SK-N-SH treated with all-trans-retinoic acid at 6 μM for 48 hours (cell line): Measurements from ENCODE around the gene FDPS.
A peak's percentile ranks its signal among the peaks of the same experiment; 100 is the strongest.

Experiments used
- ATAC-seq: fragments of 200-7000 bp; cut with Tn5 transposase; 3 replicates; pipeline ENCODE4 v1.9.1; 2020; ENCODE audit warnings: mild to moderate bottlenecking, moderate library complexity
- ARNTL ChIP-seq: fragments of 450-650 bp; formaldehyde crosslinking; IDR thresholded peaks from 2 replicates; pipeline ENCODE4 v1.5.0; 2020; ENCODE audit warnings: low read depth, mild to moderate bottlenecking, moderate library complexity, borderline replicate concordance
- BACH2 ChIP-seq: fragments of 250-450 bp; sonication (Bioruptor Pico); IDR thresholded peaks from 2 replicates; pipeline ENCODE4 v1.9.0; 2021; ENCODE audit warnings: mild to moderate bottlenecking, borderline replicate concordance
- CREB5 ChIP-seq: fragments of 250-450 bp; sonication (Bioruptor Pico); IDR thresholded peaks from 2 replicates; pipeline ENCODE4 v1.5.1; 2020; ENCODE audit warnings: low read depth, mild to moderate bottlenecking, moderate library complexity
- CSDC2 ChIP-seq: fragments of 250-450 bp; sonication (Bioruptor Pico); IDR thresholded peaks from 2 replicates; pipeline ENCODE4 v1.5.0; 2020; ENCODE audit warnings: mild to moderate bottlenecking, moderate library complexity
- ESRRG ChIP-seq: fragments of 250-450 bp; sonication (Bioruptor Pico); IDR thresholded peaks from 2 replicates; pipeline ENCODE4 v1.6.1; 2021; ENCODE audit warnings: mild to moderate bottlenecking
- GLIS3 ChIP-seq: fragments of 250-450 bp; sonication (Bioruptor Pico); IDR thresholded peaks from 2 replicates; pipeline ENCODE4 v1.5.0; 2020; ENCODE audit warnings: mild to moderate bottlenecking, moderate library complexity
- ISL1 ChIP-seq: fragments of 250-450 bp; sonication (Bioruptor Pico); IDR thresholded peaks from 2 replicates; pipeline ENCODE4 v2.1.2; 2022; ENCODE audit warnings: mild to moderate bottlenecking, moderate library complexity
- OSR1 ChIP-seq: fragments of 250-450 bp; sonication (Bioruptor Pico); IDR thresholded peaks from 2 replicates; pipeline ENCODE4 v1.8.0; 2022; ENCODE audit warnings: moderate library complexity, mild to moderate bottlenecking, inconsistent platforms
- PATZ1 ChIP-seq: fragments of 250-450 bp; sonication (Bioruptor Pico); IDR thresholded peaks from 2 replicates; pipeline ENCODE4 v1.8.0; 2020; ENCODE audit warnings: mild to moderate bottlenecking, moderate library complexity, borderline replicate concordance
- POU6F1 ChIP-seq: fragments of 250-450 bp; sonication (Bioruptor Pico); IDR thresholded peaks from 2 replicates; pipeline ENCODE4 v1.8.0; 2021; ENCODE audit warnings: low read depth, mild to moderate bottlenecking, moderate library complexity, borderline replicate concordance
- PPARA ChIP-seq: fragments of 250-450 bp; sonication (Bioruptor Pico); IDR thresholded peaks from 2 replicates; pipeline ENCODE4 v1.5.0; 2020; ENCODE audit warnings: mild to moderate bottlenecking, borderline replicate concordance
- TCF4 ChIP-seq: fragments of 250-450 bp; sonication (Bioruptor Pico); IDR thresholded peaks from 2 replicates; pipeline ENCODE4 v1.8.0; 2021; ENCODE audit warnings: mild to moderate bottlenecking, moderate library complexity, borderline replicate concordance
- TOX ChIP-seq: fragments of 250-450 bp; sonication (Bioruptor Pico); IDR thresholded peaks from 2 replicates; pipeline ENCODE4 v1.8.0; 2021; ENCODE audit warnings: mild to moderate bottlenecking, moderate library complexity, borderline replicate concordance
- ZC3H10 ChIP-seq: fragments of 250-450 bp; sonication (Bioruptor Pico); IDR thresholded peaks from 2 replicates; pipeline ENCODE4 v1.5.1; 2021; ENCODE audit warnings: mild to moderate bottlenecking, moderate library complexity
- ZFP3 ChIP-seq: fragments of 250-450 bp; sonication (Bioruptor Pico); IDR thresholded peaks from 2 replicates; pipeline ENCODE4 v1.5.0; 2020; ENCODE audit warnings: mild to moderate bottlenecking, moderate library complexity
- ZFP30 ChIP-seq: fragments of 450-650 bp; formaldehyde crosslinking; IDR thresholded peaks from 2 replicates; pipeline ENCODE4 v1.5.0; 2022; ENCODE audit warnings: mild to moderate bottlenecking, moderate library complexity
- ZNF565 ChIP-seq: fragments of 450-650 bp; formaldehyde crosslinking; conservative IDR thresholded peaks from 2 replicates; pipeline ENCODE4 v1.5.0; 2020; ENCODE audit warnings: low read depth, mild to moderate bottlenecking, moderate library complexity
- ZNF70 ChIP-seq: fragments of 450-650 bp; formaldehyde crosslinking; IDR thresholded peaks from 2 replicates; pipeline ENCODE4 v1.5.0; 2020; ENCODE audit warnings: mild to moderate bottlenecking, moderate library complexity
- TF ChIP-seq, protein P1 (sequence below): fragments of 250-450 bp; sonication (Bioruptor Pico); IDR thresholded peaks from 2 replicates; pipeline ENCODE4 v1.5.1; 2021; ENCODE audit warnings: mild to moderate bottlenecking, moderate library complexity

The FDPS gene

DNA sequence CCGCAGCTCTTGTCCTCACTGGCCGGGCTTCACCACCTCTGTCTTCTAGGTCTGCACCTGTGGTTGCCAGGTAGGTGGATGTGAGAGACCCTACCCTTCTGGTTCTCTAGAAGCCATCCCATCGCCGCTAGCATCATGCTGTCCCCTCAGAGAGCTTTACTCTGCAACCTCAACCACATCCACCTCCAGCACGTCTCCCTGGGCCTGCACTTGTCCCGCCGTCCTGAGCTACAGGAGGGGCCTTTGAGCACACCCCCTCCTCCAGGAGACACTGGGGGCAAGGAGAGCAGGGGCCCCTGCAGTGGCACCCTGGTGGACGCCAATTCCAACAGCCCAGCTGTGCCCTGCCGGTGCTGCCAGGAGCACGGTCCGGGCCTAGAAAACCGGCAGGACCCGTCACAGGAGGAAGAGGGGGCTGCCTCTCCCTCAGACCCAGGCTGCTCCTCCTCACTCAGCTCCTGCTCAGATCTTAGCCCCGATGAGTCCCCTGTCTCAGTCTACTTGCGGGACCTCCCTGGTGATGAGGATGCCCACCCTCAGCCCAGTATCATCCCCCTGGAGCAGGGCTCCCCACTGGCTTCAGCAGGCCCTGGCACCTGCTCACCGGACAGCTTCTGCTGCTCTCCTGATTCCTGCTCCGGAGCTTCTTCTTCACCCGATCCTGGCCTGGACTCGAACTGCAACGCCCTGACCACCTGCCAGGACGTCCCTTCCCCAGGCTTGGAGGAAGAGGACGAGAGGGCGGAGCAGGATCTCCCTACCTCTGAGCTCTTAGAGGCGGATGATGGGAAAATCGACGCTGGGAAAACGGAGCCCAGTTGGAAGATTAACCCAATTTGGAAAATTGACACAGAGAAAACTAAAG, 13.2 kb downstream of the FDPS start:
- no peak for TF ChIP-seq ZFP3
- TF ChIP-seq TCF4 (CRISPR knock-in tag) = no peak
- TF ChIP-seq ZC3H10 (CRISPR knock-in tag) = no peak
- no peak for TF ChIP-seq ISL1
- TF ChIP-seq, protein P1, sequence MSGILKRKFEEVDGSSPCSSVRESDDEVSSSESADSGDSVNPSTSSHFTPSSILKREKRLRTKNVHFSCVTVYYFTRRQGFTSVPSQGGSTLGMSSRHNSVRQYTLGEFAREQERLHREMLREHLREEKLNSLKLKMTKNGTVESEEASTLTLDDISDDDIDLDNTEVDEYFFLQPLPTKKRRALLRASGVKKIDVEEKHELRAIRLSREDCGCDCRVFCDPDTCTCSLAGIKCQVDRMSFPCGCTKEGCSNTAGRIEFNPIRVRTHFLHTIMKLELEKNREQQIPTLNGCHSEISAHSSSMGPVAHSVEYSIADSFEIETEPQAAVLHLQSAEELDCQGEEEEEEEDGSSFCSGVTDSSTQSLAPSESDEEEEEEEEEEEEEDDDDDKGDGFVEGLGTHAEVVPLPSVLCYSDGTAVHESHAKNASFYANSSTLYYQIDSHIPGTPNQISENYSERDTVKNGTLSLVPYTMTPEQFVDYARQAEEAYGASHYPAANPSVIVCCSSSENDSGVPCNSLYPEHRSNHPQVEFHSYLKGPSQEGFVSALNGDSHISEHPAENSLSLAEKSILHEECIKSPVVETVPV (CRISPR knock-in tag) = no peak
- no peak for TF ChIP-seq PATZ1 (CRISPR knock-in tag)
- ATAC-seq = no peak

- TF ChIP-seq ZC3H10 (CRISPR knock-in tag) = no peak
- no peak for TF ChIP-seq ZNF565
- no peak for TF ChIP-seq PATZ1 (CRISPR knock-in tag)
- TF ChIP-seq TOX = no peak
- TF ChIP-seq CSDC2 (CRISPR knock-in tag) = no peak
- TF ChIP-seq ARNTL (CRISPR knock-in tag) = no peak
- no peak for TF ChIP-seq ZNF70 (CRISPR knock-in tag)
- no peak for TF ChIP-seq ESRRG
- no peak for TF ChIP-seq ZFP30 (CRISPR knock-in tag)
- TF ChIP-seq OSR1 (CRISPR knock-in tag) = no peak
- ATAC-seq = no peak
These were observed 13.9 kb downstream of the FDPS start for GRCh38 chr1:155322571-155322952.

GRCh38 chr1:155322953-155323728, 14.5 kb downstream of the FDPS start:
- peak; percentile 52 for ATAC-seq
- TF ChIP-seq ZFP3 = no peak

DNA sequence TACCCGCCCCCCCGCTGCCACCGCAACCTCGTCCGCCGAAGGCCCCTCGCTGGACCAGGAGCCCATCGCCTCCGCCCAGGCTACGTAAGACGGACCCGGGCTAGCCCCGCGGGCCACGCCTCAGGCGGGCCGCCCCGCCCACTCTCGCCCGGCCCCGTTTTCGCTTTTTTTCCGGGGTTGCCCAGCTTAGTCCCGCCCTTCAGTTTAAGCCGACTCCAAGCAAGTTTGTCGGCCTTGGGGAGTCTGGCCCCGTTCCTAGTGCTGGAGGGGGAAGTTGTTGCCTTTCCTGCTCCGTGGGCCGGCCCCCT, 15.0 kb downstream of the FDPS start:
- ATAC-seq = peak; percentile 63
- TF ChIP-seq ARNTL (CRISPR knock-in tag) (no peak), BACH2 (CRISPR knock-in tag) (no peak), ZNF70 (CRISPR knock-in tag) (no peak), CREB5 (CRISPR knock-in tag) (no peak), PPARA (CRISPR knock-in tag) (no peak), ZNF565 (no peak), PATZ1 (CRISPR knock-in tag) (no peak), POU6F1 (CRISPR knock-in tag) (no peak), ZFP30 (CRISPR knock-in tag) (no peak), ESRRG (no peak), GLIS3 (CRISPR knock-in tag) (no peak), TCF4 (CRISPR knock-in tag) (no peak)
- TF ChIP-seq, protein P1 (CRISPR knock-in tag) = no peak
